GM10266 (cell line): ENCODE results near the gene DIRAS2.
"Not testable (repeated sequence)": the region's sequence is repeated elsewhere in the genome, so short reads cannot be mapped to it uniquely, and the experiment has no call there.

Source experiments
- DNase-seq: peaks from one replicate; pipeline ENCODE4 v3.0.0; 2012; ENCODE audit errors: extremely low spot score
- TF ChIP-seq, protein P1 (sequence below): IDR thresholded peaks from 2 replicates; pipeline ENCODE4 v1.5.1; 2012; ENCODE audit warnings: mild to moderate bottlenecking, low read depth; ENCODE audit not compliant: control insufficient read depth, insufficient read depth; ENCODE audit errors: missing control alignments

Gene DIRAS2

DNA sequence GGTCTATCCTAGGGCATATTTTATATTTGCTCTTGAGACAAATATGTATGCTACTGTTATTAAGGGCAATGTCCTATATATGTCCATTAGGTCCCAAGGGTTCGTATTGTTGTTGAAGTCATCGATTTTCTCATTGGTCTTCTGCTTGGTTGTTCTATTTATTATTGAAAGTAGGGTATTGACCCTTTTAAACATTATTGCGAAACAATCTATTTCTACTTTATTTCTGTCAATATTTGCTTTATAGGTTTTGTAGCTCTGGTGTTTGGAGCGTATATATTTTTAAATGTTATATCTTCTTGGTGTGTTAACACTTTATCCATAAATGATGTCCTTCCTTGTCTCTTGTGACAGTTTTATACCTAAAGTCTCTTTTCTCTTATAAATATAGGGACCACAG is 16.2 kb upstream of the DIRAS2 start:
- TF ChIP-seq, protein P1, sequence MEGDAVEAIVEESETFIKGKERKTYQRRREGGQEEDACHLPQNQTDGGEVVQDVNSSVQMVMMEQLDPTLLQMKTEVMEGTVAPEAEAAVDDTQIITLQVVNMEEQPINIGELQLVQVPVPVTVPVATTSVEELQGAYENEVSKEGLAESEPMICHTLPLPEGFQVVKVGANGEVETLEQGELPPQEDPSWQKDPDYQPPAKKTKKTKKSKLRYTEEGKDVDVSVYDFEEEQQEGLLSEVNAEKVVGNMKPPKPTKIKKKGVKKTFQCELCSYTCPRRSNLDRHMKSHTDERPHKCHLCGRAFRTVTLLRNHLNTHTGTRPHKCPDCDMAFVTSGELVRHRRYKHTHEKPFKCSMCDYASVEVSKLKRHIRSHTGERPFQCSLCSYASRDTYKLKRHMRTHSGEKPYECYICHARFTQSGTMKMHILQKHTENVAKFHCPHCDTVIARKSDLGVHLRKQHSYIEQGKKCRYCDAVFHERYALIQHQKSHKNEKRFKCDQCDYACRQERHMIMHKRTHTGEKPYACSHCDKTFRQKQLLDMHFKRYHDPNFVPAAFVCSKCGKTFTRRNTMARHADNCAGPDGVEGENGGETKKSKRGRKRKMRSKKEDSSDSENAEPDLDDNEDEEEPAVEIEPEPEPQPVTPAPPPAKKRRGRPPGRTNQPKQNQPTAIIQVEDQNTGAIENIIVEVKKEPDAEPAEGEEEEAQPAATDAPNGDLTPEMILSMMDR = no peak
- no peak for DNase-seq

DNA sequence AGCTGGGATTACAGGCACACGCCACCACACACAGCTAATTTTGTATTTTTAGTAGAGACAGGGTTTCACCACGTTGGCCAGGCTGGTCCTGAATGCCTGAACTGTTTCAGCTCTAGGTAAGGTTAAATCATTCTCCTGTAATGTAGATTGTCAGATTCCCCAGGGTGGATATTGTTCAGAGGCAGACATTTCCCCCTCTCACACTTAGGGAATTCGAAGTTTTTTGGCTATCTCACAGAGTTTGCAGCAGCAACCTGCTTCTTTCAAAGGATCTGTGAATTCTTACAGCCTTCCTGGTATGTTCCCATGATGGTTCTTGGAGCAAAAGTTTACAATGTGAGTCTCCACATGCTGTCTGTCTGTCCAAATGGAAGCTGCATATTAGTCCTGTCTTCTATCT is 15.6 kb upstream of the DIRAS2 start:
- no peak for DNase-seq
- TF ChIP-seq, protein P1 = no peak

DNA sequence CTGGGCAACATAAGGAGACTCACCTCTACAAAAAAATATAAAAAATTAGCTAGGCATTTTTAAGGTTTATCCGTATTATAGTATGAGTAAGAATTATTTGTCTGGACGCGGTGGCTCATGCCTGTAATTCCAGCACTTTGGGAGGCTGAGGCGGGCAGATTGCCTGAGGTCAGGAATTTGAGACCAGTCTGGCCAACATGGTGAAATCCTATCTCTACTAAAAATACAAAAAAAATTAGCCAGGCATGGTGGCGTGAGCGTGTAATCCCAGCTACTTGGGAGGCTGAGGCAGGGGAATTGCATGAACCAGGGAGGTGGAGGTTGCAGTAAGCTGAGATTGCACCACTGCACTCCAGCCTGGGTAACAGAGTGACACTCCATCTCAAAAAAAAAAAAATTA is 14.3 kb upstream of the DIRAS2 start:
- DNase-seq = not testable (repeated sequence)

DNA sequence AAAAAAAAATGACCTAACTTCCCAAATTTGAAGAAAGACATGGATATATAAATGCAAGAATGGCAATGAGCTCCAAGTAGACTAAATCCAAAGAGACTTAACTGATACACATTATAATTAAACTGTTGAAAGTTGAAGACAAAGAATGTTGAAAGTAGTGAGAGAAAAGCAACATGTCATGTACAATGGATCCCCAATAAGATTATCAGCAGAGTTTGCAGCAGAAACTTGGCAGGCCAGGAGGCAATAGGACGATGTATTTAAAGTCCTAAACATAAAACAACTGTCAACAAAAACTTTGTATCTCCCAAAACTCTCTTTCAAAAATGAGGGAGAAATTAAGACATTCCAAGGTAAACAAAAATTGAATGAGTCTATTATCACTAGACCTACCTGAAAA is 8.6 kb upstream of the DIRAS2 start:
- TF ChIP-seq, protein P1 = no peak
- no peak for DNase-seq

DNA sequence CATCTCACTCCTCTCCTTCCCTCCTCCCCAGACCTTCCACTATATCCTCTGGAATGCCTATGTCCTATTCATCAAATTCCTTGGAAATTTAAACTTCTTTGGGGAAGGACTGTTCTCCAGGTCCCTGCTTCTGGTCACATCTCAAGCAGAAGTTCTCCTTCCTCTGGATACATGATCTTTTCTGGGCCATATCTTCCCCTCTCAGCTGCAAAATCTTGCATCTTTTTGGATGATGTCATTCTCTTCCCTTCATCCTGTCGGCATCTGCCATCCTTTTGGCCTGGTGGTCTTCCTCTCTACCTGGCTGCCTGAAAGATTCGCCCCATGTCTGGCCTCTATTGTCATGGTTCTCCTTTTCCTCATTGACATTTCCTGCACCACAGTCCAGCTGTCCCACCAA is 5.2 kb upstream of the DIRAS2 start:
- DNase-seq = no peak

DNA sequence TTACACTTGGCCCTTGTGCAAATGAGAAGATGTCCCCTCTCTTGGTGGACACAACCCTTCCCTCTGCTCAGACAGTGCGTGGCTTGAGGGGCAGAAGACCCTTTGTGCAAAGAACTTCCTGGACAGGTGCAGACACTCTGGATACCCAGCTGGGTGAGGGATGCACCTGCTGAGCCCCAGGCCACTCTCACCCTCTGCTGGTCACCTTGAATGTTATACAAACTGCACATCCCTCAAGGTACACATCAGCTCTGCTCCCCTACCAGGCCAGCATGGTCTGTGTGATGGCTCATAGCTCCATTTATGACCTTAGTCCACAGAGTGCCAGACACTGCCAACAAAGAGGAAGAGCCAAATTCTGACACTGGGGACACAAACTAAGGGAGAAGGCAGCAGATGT is 3.1 kb upstream of the DIRAS2 start:
- TF ChIP-seq, protein P1 = no peak

More for the DNA sequence above, 5.2 kb upstream of the DIRAS2 start:
- TF ChIP-seq, protein P1 = no peak

DNA sequence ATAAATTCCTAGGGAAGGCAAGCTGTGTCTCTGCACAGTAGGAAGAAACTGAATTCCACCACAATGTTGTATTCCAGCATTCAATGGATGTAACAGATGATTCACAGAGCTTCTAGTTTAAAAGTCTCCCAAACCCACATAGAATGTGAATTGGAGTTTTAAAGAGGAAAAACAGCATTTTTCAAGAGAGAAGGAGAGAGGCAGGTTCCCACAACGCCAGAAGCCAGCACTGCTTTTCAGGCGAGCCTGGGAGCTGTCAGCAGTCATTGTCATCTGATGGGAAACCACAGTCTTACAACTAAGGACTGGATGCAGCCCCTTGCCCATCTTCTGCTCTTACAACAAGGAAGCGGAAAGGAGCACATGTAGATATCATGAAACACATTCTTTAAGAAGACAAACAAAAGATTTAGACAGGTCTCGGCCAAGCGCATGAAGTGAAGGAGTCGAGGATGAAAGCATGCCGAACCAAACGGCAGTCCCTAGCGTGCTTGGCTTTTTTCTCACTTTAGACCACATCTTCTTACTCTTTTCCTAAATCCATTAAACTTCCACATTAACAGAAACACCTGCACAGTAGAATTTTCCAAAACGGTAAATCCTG is 638 bp downstream of the DIRAS2 start:
- TF ChIP-seq, protein P1 = no peak
- no peak for DNase-seq

More for the DNA sequence above, 3.1 kb upstream of the DIRAS2 start:
- no peak for DNase-seq

DNA sequence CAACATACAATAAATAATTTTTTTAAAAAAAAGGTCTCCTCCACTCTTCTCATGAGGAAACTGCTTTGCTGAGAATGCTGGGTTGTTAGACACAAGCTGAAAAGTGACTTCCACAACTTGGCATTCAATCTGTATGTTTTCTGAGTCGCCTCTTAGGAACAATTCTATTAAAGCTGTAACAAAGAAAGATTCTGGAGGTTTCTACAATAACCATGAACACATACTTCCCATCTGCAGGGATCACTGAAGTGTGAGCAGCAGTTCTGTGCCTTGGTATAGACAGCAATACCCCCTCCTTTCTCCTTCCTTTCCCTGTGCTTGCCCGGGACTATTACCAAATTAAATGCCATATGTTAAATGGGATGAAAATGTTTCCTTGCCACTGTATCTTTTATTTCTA is 1.5 kb downstream of the DIRAS2 start:
- no peak for DNase-seq
- TF ChIP-seq, protein P1 = no peak
